NCI-H2227 (cell line): ENCODE measurements around the gene ING5.
"Not testable (repeated sequence)": the region's sequence is repeated elsewhere in the genome, so short reads cannot be mapped to it uniquely, and the experiment has no call there.

ENCODE experiments used
- DNase-seq: peaks from one replicate; lab custom pipeline; 2025; ENCODE audit not compliant: unreplicated experiment; lab: John Stamatoyannopoulos, UW

Gene ING5

GRCh38 chr2:241701399-241702154 lies at the start of gene ING5:
Gene ING5, plus strand, starts transcription at chr2:241702039. Its CDS starts 27 bp downstream, at chr2:241702066.
- peak; percentile 97 for DNase-seq

DNA sequence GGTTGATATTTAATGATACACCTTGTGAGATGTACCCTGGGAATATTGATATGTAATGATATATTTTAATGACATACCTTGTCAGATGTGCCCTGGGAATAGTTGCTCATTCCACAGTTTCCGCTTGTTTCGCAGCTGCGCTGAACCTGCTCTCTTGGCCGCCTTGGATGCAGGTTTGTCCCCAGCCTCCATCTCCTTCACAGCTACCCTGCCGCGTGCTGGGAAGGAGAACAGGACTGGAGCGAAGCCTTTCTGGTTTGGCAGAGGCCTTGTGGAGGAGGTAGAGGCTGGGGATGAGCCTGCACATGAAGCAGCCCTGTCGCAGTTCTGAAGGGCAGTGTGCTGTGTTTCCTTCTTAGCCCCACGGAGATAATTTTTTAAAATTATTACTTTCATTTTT lies 49.7 kb upstream of the ING5 start:
- DNase-seq, result no peak

GRCh38 chr2:241652722-241653121 lies 49.1 kb upstream of the ING5 start:
- DNase-seq, result no peak

DNA sequence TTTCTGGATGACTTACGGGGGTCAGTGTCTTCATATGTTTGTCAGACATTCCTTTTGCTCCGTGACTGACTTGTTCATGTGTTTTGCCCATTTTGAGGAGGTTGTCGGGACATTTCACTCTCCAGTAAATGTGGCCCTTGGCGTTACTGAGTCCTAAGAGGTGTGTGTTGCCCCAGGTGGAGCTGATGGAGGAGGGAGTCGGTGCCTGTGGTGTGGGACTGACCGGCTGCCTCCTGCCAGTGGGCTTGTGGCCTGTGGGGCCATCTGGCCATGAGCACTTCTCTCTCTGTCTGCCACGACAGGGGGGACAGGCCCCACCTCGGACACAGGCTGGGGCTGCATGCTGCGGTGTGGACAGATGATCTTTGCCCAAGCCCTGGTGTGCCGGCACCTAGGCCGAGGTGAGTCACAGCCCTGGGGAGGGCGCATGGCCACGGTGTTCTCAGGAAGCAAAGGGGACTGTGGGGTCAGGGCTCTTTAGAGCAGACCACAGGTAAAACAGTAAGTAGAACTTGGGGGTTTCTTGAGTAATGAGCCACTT lies 48.6 kb upstream of the ING5 start:
- no peak for DNase-seq

DNA sequence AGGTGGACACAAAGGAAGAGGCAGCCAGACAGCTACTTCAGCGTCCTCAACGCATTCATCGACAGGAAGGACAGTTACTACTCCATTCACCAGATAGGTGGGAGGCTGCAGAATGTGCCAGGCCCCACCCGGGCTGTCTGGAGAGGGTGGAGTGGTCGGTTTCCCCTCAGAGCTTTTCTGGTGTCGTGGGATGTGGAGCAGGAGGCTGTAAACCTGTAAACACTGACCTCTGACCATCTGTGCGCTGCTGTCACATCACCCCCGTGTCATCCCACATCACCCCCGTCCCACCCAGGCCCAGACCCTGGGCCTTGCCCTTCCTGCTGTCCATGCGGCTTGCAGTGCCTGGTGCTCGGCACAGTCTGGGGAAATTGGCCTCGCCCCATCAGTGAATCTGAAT lies 47.3 kb upstream of the ING5 start:
- no peak for DNase-seq

- no peak for DNase-seq
Observed at GRCh38 chr2:241655516-241656189, 46.2 kb upstream of the ING5 start.

- no peak for DNase-seq
Observed at GRCh38 chr2:241656190-241656741, 45.6 kb upstream of the ING5 start.

- no peak for DNase-seq
Observed at GRCh38 chr2:241657786-241658254, 44.0 kb upstream of the ING5 start.

DNA sequence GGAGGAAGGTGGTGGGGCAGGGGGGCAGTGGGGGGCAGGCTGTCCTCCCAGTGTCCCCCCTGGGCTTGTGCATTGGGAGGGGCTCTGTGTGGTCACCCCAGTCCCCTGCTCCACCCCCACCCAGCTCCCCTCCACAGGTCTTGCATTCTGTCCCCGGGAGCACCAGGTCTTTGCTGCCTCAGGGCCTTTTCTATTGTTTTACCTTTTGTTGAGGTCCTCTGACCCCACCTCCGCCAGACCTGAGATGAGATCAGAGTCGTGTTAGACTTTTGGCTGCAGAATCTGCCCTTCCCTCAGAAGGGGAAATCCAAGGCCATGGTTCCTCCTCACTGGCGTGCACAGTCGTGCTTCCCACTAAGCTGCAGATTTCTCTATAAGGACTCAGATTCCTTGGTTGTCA lies 43.5 kb upstream of the ING5 start:
- DNase-seq, result no peak

DNA sequence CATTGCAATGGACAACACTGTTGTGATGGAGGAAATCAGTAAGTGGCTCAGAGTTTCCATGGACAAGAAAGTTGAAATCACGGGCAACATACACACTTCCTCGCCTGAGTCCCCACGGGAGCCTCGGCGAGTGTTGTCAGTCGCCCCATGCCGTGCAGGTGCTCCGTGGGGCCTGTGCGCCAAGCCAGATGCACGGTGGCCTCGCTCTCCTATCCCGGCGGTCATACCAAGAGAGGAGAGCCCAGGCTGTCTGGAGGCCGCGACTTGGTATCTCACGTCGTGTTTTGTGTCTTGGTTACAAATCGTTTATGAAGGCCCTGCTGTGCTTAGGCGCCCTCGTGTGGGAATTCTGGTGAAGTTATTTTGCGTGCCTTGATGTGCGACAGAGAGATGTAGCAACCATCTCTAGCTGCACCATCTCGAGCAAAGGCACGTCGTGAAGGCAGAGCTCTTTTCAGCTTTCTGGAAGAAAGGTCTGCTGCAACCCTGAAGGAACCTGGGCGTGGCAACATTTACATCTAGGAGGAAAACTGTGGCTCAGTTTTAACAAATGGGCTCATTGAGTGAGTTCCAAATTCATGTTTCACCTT lies 42.6 kb upstream of the ING5 start:
- peak; percentile 73 for DNase-seq

GRCh38 chr2:241660593-241661213 lies 41.1 kb upstream of the ING5 start:
- DNase-seq, result no peak

DNA sequence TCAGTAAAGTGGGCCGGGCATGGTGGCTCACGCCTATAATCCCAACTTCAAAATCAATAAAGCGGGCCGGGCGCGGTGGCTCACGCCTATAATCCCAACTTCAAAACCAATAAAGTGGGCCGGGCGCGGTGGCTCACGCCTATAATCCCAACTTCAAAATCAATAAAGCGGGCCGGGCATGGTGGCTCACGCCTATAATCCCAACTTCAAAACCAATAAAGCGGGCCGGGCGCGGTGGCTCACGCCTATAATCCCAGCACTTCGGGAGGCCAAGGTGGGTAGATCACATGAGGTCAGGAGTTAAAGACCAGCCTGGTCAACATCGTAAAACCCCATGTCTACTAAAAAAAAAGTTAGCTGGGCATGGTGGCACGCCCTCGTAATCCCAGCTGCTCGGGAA lies 39.1 kb upstream of the ING5 start:
- not testable (repeated sequence) for DNase-seq

- no peak for DNase-seq
Observed at GRCh38 chr2:241665731-241666440, 36.0 kb upstream of the ING5 start.

- peak; percentile 86 for DNase-seq
Observed at GRCh38 chr2:241666627-241667400, 35.0 kb upstream of the ING5 start.

DNA sequence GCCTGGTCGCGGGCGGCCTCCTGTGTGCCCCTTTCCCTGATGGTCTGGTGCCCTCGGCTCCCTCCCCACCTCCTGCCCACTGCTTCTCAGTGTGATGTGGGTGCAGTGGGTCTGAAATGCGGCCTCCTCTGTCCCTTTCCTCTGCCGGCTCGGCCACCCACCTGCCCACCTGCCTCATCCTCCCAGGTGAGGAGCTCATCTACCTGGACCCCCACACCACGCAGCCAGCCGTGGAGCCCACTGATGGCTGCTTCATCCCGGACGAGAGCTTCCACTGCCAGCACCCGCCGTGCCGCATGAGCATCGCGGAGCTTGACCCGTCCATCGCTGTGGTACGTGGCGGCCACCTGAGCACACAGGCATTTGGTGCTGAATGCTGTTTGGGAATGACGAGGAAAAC lies 33.5 kb upstream of the ING5 start:
- DNase-seq, result no peak

DNA sequence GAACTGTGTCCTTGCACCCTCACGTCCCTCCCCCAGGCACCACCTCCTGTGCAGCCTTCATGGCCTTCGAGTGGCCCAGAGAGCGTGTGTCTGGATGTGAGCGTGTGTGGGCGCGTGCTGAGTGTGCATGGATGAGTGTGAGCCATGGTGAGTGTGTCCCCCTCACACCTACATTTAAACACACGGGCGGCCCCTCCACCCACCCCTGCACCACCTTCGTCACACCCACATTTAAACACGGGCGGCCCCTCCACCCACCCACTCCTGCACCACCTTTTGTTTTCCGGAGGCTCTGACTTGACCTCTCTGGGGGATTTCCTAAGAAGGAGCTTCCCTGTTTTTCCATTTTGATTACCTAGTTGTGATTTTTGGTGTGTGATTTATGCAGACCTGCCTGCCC lies 33.0 kb upstream of the ING5 start:
- DNase-seq, result no peak

GRCh38 chr2:241670333-241671110 lies 31.3 kb upstream of the ING5 start:
- no peak for DNase-seq

DNA sequence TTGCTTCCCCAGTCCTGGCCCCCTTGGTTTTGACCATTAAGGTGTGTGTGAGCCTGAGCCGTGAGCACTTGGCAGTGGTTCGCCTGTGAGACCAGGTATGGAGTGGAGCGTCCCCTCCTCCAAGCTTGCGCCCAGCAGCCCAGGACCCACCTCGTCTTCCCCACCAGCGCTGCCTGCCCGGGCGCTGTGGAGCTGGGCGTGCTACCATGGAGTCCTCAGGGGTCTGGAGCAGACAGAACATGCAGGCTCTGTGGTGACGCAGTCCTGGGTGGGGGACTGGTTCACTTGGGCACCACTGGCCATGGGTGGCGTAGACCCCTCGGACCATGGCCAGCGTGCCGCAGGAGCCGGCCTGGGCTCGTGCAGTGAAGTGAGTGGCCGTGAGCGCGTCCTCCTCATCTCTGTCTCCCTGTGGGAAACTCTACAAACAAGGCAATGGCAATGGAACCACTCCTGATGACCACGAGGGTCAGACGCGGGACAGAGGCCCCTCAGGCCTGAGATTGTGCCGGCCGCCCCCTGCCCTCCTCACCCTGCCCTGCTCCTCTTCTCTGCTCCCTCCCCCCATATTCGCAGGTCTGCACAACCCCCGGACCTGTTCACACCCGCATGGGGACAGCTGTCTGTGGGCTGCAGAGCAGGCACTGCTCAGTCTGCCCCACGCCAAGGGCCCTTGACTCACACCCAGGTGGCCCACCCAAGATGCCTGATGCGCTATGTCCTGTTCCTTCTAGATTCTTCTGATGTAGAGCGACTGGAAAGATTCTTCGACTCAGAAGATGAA lies 30.2 kb upstream of the ING5 start:
- DNase-seq, result no peak
